SKM-1 (cell line): ENCODE measurements around the gene ZFPM1.

Experiments
- DNase-seq: peaks from one replicate; lab custom pipeline; 2025; ENCODE audit not compliant: unreplicated experiment; lab: John Stamatoyannopoulos, UW

Gene ZFPM1

DNA sequence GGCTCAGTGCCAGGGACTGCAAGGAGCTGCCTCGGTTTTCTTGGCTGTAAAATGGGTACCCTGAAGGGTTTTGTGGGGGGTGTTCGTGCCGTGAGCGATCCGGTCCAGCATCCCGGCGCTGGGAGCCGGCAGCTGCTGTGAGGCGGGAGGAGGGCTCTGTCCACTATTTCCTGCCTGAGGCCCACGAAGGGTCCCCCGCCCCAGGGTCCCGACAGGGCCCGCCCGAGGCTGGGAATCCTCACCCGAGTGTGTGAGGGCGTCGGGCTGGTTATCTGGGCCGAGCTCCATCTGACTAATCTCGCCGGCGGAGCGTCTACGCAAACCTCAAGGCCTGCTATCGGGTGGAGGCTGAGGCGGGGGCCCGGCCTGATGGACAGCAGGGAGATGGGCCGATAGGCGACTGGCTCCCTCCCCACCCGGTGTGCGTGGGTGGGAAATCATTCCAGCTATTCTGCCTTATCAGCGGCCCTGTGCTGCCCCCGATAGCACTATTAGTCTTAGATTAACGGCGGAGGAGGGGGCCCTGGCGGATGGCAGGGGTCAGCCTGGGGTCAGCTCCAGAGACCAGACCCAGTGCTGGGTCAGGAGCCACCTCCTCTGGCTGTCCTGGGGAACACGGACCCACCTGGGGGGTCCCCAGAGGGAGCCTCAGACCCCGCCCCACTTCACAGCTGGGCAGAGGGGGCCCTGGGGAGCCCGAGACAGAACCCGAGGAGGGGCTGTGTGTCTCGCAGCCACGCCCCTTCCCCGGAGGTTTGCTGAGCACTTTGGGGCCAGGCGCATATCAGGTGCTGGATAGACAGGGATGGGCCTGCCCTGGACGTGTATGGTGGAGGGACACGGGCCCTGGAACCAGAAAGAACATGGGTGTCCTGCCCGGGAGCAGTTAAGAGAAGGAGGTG lies 44.7 kb downstream of the ZFPM1 start:
- no peak for DNase-seq

DNA sequence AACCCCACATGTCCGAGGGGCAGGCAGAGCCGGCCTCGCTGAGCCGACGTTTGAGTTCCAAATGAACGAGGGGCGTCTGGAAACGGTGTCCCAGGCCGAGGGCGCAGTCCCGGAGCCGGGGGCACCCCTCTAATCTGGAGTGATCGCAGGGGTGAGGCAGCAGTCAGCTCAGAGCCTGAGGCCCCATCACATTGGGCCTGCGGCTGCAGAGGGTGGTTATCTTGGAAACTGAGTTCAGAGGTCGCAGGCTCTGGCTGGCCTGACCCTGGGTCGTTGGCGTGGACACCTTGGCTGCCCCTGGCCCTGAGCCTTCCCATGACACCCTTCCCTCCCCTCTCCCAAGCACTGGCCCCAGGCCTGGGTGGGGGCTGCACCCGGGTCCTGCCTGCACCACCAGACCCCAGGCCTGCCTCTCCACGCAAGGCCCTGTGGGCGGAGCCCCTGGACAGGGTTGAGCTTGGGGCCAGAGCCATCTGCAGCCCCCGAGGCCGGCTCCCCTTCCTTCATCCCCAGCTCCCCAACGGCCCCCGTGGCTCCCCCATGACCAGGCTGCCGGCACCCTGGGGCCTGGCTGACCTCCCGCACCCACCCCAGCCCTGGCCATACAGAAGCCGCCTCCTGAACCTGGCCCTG lies 45.6 kb downstream of the ZFPM1 start:
- DNase-seq: no peak

DNA sequence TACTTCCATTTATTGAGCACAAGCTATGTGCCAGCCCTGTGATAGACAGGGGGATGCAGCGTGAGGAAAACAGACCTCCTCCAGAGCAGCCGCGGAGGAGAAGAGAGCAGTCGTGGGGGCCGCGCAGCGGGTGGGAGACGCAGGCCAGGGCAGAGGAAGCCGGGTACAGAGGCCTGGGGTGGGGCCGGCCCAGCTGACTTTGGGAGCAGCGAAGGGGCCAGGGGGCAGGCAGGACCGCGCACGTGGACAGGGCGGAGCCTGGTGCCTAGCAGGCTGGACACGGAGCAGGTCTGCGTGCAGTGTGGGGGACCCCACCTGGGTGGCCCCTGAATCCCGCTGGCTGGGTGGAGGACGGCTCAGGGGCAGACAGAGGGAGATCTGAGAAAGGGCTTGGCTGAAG lies 46.2 kb downstream of the ZFPM1 start:
- DNase-seq: no peak

DNA sequence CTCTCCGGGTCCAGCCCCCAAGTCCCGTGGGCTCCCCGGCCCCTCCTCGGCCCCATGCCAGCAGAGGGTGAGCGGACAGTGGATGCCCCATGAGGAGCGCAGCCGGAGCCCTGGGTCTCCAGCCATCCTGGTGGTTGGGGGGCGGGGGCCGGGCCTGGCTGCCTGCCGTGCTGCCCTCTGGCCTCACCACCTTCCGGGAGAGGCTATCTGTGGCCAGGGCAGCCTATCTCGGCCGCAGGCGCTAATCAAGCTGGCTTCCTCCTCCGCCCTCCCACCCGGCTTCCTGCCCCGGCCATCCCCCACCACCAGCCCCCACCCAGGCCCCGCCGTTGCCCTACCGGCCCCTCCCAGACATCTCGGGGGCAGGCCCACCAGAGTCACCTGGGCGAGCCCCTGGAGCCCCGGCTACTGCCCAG lies 46.8 kb downstream of the ZFPM1 start:
- no peak for DNase-seq

DNA sequence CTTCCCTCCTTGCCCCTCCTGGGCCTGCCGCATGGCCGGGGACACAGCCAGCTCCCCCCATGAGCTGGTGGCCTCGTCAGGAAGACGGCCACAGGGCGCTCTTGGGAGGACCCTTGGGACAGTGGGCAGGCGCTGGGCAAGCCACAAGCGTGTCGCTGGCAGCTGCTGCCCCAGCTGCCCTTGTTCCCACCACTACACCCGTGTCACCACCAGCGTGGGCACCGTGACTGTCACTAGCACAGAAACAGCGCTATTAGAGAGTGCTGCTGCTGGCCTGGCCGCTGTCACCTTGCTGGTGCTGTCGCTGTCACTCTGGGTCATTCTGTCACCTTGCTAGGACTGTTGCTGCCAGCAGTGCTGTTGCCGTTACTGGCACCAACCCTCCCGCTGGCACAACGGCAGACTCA lies 47.2 kb downstream of the ZFPM1 start:
- DNase-seq: no peak

DNA sequence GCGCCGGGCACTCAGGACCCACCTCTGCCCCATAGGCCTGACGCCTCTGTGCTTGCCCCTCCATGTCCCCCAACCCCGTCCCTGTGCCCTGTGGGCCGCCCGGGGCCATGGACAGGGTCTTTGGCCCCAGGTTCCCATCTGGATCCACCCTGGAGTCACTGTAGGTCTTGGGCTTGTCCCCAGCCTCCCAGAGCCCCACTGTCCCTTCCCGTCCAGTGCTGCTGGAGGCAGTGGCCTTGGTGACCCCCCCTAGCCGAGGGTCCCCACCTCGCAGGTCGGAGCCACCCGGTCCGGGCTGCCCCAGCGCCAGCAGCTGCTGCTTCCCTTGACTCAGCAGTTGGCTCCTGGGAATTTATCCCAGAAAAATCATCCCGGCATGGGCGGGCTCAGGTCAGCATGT lies 49.3 kb downstream of the ZFPM1 start:
- DNase-seq: no peak

DNA sequence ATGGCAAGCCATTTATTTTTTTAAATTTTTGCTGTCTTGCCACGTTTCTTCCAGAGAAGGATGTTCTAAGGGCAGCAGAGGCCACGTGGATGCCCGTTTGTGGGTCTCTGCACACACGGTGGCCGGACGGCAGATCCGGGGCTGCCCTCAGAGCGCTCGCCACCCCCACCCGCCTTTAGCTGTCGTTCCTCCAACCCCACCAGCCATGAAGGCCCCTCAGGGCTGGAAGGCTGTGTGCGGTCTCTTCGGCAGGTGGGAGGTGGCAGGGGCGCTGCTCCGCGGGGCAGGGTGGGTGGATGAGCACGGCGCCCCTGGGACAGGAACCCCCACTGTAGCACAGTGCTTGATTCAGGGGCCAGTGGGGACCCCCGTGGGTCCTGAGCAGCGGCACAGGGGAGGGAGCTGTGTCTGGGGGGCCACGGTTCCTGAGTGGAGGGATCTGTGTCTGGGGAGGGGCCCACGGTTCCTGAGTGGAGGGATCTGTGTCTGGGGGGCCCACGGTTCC lies 49.7 kb downstream of the ZFPM1 start:
- no peak for DNase-seq

DNA sequence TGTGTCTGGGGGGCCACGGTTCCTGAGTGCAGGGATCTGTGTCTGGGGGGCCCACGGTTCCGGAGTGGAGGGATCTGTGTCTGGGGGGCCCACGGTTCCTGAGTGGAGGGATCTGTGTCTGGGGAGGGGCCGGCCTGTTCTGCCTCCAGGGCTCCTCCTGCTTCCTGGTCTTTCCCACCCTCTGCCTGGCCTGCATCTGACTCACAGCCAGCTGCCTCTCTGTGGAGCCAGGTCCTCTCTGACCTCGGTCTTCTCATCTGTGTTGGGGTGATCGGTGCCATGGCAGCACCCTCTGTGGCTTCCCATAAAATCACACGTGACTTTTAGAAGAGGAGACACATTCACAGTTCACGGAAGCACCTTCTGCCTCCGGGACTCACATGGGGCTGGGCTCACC lies 50.3 kb downstream of the ZFPM1 start:
- DNase-seq: no peak

DNA sequence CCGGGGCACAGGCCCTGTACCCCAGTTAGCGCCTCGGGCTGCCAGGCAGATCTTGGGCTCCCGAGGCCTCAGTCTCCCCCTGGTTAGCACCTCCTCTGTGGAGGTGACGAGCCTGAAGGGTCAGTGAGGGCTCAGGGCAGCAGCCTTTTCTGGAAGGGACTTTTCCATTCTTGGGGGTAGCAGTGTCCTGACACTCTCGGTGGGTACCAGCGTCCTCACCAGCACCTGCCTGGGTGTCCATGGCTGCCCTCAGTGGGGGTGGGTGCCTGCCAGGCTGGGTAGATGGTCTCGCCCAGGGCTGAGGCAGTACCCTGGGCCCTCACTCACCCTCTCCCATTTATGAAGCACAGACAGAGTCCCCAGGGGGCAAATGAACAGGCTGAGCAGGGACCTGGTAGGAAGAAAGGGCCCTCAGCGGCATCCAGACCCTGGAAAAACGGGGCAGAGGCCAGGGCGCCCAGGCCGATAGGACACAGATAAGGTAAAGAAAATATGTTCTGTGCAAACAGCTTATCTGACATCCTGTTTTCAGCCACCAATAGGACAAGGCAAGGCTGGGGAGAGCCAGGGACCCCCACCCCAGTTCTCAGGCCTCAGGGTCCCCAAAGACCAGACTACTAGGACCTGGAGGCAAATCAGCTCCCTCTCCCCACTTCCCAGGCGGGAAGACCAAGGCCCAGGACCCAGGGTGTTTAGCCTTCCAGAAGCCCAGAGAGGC lies 50.9 kb downstream of the ZFPM1 start:
- DNase-seq: no peak

DNA sequence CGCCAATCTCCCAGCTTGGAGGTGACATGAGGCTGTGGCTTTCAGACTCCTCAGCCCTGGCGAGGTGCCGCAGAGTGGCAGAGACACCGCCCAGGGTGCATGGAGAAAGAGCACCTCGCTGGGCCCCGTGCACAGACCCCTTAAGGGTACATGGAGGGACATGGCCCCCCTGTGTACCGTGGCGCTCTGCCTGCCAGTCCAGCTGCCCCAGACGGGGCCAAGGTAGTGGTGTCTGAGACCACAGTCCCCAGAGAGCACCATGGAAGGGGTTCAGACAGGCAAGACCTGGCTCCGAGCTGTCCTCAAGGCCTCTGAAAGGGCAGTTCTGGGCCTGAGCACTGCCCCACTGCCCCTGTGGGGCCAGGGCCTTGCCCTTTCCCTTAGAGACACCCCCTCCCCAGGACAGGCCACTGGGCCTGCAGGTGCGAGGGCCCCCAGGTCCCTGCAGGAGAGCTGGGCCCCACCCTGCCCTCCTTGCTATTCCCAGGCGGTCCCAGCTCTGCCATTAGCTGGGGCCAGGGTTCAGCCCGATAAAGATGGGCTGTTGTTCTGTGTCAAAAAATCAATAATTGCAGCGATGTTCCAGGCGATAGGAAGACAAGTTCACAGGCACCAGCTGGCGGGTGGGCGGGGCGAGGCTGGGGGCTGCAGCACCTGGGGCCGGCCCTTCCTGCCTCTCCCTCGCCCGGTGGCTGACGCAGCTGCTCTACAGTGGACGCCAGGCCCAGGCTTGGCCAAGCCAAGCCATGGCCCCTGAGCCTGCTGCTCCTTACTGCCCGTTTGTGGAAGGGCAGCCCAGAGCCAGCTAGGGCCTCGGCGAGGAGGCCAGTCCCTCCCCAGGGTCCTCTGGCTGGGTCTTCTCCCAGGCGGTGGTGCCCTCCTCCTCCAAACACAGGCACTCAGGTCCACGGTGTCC lies 51.7 kb downstream of the ZFPM1 start:
- DNase-seq: no peak

DNA sequence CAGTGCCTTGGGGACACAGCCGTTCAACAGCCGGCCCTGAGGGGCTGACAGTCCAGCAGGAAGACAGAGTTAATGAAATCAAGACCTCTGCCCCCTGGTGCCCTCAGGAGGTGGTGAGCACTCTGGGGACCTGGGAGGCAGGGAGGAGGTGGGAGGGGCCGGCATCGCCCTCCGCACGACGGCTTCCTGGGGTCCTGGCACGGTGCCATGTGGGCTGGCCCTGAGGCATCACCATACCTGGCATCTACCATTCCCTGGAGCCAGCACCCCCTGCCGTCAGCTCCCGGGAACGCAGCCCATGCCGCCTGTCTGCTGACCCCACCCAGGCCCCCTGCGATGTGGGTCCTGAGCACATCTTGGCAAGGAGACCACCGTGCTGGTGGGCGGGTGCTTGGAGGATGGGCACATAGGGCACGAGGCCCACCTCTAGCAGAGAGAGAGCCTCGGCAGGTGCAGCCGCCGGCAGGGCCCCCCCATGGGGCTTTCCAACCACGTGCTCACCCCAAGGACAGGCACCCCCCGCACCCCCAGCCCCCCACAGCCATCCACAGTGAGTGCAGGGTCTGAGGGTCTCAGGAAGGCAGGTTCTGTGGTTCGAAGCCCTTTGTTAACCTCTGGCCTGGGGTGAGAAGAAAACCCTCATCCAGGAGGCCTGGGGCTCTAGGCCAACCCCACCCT lies 52.5 kb downstream of the ZFPM1 start:
- DNase-seq: no peak

DNA sequence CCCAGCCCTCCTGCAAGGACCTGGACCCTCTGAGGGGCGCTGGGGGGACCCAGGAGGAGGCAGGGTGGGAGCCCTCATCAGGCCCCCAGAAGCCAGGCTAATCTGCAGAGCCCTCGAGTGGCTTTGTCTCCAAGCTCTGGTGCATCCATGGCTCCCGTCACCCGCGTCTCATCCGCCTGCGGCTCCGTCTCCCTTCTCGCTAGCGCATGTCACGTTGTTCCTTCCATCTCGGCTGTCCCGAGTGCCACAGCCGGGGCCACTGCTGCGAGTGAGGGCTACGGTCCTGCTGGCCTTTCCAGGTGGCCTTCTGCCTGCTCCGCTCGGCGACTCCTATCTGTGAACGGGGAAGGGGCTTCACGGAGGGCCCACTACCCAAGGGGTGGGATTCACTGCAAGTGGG lies 53.6 kb downstream of the ZFPM1 start:
- no peak for DNase-seq

DNA sequence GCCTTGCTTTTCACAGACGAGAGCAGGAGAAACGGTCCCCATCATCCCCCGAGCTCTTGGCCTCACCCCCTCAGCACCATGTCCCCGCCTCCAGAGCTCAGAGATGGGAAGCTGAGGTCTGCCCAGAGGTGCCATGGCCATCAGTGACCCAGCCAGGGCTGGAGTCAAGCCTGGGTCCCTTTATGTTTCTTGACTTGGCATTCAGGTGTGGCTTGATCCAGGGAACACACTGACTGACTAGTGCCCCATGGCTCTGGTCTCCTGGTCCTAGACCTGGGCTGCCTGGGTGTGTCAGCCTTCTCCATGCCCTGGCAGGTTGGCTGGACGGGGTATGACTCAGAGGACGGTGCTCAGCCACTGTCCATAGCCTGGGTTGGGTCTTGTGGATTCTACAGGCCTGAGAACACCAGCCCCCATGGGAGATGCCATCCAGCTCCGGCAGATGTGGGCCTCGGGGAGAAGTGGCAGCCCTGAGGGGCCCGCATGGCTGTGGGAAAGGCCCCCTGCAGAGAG lies 54.2 kb downstream of the ZFPM1 start:
- DNase-seq: no peak

DNA sequence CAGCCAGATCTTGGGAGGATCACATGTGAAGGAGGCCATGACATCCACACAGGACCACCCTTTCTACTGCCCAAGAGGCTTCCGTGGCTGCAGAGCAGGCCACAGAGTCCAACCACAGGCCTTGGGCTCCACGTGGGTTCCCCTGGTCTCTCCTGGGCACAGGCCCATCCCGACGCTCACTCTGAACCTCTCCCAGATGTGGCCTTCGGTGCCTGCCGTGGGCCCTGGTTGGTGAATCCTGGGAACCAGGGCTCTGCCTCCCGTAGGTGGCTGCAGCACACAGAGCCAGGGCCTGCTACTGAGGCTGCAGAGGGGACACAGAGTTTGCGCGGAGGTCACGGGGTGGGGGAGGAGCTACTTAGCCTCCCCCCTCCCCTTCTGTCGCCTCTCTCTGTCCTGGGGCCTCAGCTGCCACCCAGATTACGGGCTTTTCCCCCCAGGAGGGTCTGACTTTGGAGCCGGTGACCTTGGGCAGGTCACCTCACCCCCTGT lies 55.3 kb downstream of the ZFPM1 start:
- DNase-seq: no peak

DNA sequence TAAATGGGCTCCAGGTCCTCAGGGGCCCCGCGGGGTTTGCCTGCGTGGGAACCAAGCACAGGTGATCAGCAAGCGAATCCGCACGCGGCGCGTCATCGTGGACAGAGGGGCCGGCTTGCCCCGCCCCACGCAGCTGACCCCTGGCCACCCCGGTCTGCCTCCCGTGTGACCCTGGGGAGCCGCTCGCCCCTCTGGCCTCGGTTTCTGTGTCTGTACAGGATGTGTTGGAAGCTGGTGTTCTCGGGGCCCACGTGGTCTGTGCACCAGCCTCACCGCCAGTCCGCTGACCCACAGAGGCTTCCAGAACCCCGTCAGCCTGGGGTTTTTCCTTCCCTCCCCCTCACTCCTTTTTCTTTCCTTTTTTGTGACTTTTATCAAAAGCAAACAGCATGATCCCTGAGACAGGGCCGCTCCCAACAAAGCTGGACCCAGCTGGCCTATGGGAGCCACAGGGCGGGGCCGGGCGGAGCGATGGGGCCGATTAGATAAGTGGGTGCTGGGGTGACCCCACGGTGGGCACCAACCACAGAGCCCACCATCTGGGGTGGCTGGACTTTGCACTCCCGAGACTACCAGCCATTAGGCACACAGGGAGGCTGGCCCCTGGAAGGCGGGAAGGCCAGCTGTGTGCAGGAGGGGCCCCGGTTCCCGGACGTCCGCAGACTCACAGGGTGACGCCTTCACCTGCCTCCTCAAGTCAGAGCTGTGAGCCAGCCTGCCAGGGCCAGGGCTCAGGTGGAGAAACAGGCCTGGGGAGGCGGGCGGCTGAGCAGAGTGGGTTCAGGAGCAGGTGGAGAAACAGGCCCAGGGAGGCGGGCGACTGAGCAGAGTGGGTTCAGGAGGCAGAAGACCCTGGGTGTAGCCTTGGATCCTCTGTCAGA lies 56.0 kb downstream of the ZFPM1 start:
- DNase-seq: no peak

DNA sequence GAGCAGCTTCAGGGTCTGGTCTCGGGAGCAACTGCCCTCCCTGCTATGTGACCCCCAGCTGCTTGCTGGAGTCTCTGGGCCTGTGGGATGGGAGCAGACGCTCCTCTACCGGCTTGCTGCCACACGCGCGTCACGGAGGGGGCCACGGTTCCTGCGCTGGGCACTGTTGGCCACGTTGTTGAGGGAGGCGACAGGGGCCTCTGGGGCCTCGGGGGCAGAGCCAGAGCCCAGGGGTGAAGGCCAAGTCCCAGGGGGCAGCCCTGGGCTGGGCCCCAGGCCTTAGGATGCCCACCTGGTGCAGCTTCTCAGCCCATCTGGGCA lies 56.6 kb downstream of the ZFPM1 start:
- DNase-seq: no peak

DNA sequence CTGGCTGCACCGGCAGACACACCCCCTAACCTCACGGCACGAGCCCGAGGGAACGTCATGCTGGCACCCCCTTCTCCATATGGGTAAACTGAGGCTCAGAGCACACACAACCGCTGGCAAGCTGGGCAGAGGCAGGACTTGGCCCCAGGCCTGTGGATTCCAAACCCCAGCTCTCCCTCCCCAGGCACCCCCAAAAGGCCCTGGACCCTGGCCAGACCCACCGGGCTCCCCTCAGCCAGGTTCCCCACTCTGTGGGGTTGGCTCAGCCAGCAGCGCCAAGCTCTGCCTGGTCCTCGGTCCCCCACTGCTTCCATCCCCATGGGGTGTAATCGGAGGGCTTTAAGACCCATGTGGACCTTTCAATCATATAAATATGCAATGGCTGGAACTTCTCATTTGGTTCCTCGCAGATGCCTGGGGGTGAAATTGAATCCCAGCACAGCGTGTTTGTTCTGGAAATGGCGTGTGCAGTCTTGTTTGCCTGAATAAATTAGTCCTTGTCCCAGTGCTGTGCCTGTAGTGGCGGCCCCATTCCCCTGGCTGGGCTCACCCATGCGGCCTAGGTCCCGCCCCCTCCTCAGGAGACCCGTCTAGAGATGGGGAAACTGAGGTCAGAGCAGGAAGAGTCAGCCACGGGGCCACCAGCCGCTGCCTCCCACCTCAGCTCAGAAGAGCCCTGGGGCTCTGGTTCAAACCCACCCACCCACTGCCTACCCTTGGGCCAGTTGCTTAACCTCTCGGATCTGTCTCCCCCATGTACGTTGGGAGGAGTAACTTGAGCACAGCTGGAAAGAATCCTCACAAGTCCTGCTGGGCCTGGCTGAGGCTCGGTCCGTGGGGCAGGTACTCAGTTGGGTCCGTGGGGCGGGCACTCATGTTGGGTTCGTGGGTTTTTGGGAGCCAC lies 57.3 kb downstream of the ZFPM1 start:
- DNase-seq: no peak

DNA sequence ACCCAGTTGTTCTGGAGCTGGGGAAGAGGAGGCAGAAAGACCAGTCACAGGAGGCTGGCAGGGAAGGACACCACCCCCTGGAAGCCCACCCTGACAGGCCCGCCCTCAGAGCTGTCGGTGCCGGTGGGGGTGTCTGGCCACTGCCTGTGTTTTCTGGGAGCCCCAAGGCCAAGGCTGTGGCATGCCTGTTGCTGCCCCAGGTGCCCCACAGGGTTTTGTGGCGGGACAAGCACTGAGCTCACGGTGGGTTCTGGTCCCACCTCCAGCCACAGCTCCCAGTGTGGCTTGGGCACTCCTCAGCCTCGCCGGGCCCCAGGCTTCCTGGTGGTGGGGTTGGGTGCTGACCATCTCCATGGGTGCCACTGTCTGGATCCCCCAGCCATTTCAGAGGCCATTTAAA lies 58.0 kb downstream of the ZFPM1 start:
- no peak for DNase-seq
